HG03565 (cell line): ENCODE measurements around the gene NCCRP1.
"Not testable (repeated sequence)": the region's sequence is repeated elsewhere in the genome, so short reads cannot be mapped to it uniquely, and the experiment has no call there.

ENCODE experiments used
- ATAC-seq: cut with Tn5 transposase; IDR thresholded peaks from one replicate; pipeline ENCODE4 v1.9.1; 2021; ENCODE audit warnings: mild to moderate bottlenecking, moderate library complexity; ENCODE audit not compliant: unreplicated experiment

NCCRP1 gene

GRCh38 chr19:39243741-39244140, 47.0 kb downstream of the NCCRP1 start:
- not testable (repeated sequence) for ATAC-seq

- ATAC-seq = not testable (repeated sequence)
Observed at GRCh38 chr19:39244410-39245100, 47.8 kb downstream of the NCCRP1 start, which contains the start of gene IFNL3. TSS of gene IFNL3 (minus strand) at chr19:39245006. CDS start at chr19:39244967, 39 bp downstream.

- not testable (repeated sequence) for ATAC-seq
Observed at GRCh38 chr19:39245166-39245565, 48.4 kb downstream of the NCCRP1 start.

- no peak for ATAC-seq
Observed at GRCh38 chr19:39246951-39247669, 50.3 kb downstream of the NCCRP1 start.

GRCh38 chr19:39247701-39248664, 51.2 kb downstream of the NCCRP1 start:
- ATAC-seq = no peak

GRCh38 chr19:39248806-39249205, 52.0 kb downstream of the NCCRP1 start, which contains the start of gene IFNL4:
TSS of gene IFNL4 (minus strand) at chr19:39248856.
- no peak for ATAC-seq

- ATAC-seq = no peak
Observed at GRCh38 chr19:39251081-39251480, 54.3 kb downstream of the NCCRP1 start.
